Activated T-helper 2 cell treated with anti-CD3 and anti-CD28 coated beads, Interferon-gamma antibody, Interleukin-2, Interleukin-4, amounts not matched to agents 10 μg/mL and 5 μg/mL and 100 μg/mL, durations not matched to agents 14 hours and 24 hours and 36 hours (primary cell): ENCODE data around the gene BTD. TPM values are rescaled to one million over a fixed set of nuclear protein-coding genes. Genes with fewer than 3 reads are reported as not detected.

ENCODE experiments used
- DNase-seq: peaks from one replicate; pipeline ENCODE4 v3.0.0; 2021; ENCODE audit warnings: low spot score
- H3K27ac Mint-ChIP-seq: one replicate; pipeline ENCODE4 v1.8.0; 2021; ENCODE audit warnings: mixed read lengths
- H3K27me3 Mint-ChIP-seq: one replicate; pipeline ENCODE4 v1.8.0; 2021; ENCODE audit warnings: low read depth, mixed read lengths
- H3K36me3 Mint-ChIP-seq: one replicate; pipeline ENCODE4 v1.8.0; 2021; ENCODE audit warnings: low read depth, mixed read lengths
- H3K4me1 Mint-ChIP-seq: one replicate; pipeline ENCODE4 v1.8.0; 2021; ENCODE audit warnings: low read depth, mixed read lengths
- H3K4me3 Mint-ChIP-seq: one replicate; pipeline ENCODE4 v1.8.0; 2021; ENCODE audit warnings: low read depth, mild to moderate bottlenecking, moderate library complexity, mixed read lengths
- H3K9me3 Mint-ChIP-seq: one replicate; pipeline ENCODE4 v1.8.0; 2021; ENCODE audit warnings: mixed read lengths
- intact Hi-C: fragments of 100-400 bp; cut with micrococcal nuclease; formaldehyde crosslinking; loops from one replicate; pipeline ENCODE4 v1.15.1; 2023
- total RNA-seq: library from RNA; stranded (reverse); gene quantifications from 2 replicates; pipeline ENCODE4 v1.2.3, GENCODE V29; 2022

BTD gene
- total RNA-seq, 1 donor from 2014 or later: 3.9 TPM

DNA sequence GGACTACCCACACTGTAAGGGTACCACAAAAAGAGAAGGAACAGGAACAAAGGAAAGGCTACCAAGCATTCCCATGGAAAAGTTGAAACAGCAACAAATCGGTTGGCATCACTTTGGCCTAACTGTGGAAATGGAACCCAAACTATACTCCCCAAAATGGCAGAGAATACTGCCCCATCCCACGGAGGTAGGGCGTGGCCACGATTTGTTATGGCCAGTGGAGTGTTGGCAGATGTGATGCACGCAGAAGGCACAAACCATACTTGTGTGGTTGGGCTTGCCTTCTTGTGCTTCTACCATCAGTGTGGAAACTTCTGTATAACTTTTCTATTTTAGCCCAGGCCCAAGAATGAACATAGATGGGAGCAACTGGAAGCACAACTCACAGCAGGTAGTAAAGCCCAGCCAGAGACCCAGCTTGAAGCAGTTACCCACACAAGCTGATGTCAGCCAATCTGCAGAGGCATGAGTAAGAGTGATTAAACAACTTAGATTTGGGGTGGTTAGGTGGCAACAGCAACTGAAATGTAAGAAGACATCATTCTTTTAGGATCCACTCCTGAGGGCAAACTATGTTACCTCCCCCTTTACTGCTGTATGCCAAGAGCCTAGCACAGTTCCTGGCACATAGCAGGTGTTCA lies 64.1 kb downstream of the BTD start:
- no peak overlapping the region for H3K27ac Mint-ChIP-seq
- no peak overlapping the region for H3K4me3 Mint-ChIP-seq
- no peaks in the 10 kb centered on the region for H3K27me3 Mint-ChIP-seq
- H3K36me3 Mint-ChIP-seq: peaks cover 71% of the 10 kb centered on the region
- intact Hi-C loops: no loop called here
- peaks cover 29% of the 10 kb centered on the region for H3K9me3 Mint-ChIP-seq
- DNase-seq: no peak
- peaks cover 29% of the 10 kb centered on the region for H3K4me1 Mint-ChIP-seq

DNA sequence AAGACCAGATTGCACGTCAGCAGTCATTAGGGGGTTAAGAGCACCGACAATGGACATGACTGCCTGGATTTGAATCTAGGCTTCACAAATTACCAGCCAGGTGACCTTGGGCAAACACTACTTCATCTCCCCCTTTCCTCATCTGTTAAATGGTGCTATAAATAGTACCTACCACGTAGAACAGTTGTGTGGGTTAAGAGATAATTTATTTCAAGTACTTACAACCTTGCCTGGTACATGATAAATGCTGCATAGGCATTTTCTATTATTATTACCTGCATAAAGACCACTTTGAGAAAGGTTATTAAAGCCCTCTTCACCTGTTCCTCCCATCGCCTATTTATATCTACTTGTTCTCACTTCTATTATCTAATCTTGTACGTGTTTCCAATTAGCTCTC lies 64.7 kb downstream of the BTD start:
- H3K27ac Mint-ChIP-seq: no peak overlapping the region
- DNase-seq: no peak
- intact Hi-C loops: no loop called here
- H3K36me3 Mint-ChIP-seq: peaks cover 75% of the 10 kb centered on the region
- H3K27me3 Mint-ChIP-seq: no peaks in the 10 kb centered on the region
- no peak overlapping the region for H3K4me3 Mint-ChIP-seq
- H3K4me1 Mint-ChIP-seq: peaks cover 27% of the 10 kb centered on the region
- peaks cover 27% of the 10 kb centered on the region for H3K9me3 Mint-ChIP-seq

DNA sequence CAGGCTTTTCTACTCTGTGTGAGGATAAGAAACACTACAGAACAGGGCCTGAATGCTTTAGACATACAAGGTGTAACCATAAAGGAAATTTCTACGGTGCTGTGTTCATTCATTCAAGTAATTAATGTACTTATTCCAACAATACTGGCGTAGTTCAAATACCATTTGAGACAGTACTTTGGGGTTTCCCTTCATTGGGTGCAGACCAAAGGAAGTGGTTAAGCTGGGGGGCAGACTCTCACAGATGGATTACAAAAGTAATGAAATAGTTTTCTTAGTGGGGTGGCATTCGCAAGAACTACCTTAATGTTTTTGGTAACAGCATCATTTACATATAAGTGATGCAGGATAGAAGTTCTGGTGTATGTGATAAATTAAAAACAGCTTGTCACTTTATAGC lies 65.9 kb downstream of the BTD start:
- intact Hi-C loops: no loop called here
- no peaks in the 10 kb centered on the region for H3K27me3 Mint-ChIP-seq
- H3K27ac Mint-ChIP-seq: no peak overlapping the region
- DNase-seq: no peak
- H3K4me1 Mint-ChIP-seq: peaks cover 23% of the 10 kb centered on the region
- H3K9me3 Mint-ChIP-seq: peaks cover 24% of the 10 kb centered on the region
- H3K36me3 Mint-ChIP-seq: peaks cover 77% of the 10 kb centered on the region
- H3K4me3 Mint-ChIP-seq: no peak overlapping the region

DNA sequence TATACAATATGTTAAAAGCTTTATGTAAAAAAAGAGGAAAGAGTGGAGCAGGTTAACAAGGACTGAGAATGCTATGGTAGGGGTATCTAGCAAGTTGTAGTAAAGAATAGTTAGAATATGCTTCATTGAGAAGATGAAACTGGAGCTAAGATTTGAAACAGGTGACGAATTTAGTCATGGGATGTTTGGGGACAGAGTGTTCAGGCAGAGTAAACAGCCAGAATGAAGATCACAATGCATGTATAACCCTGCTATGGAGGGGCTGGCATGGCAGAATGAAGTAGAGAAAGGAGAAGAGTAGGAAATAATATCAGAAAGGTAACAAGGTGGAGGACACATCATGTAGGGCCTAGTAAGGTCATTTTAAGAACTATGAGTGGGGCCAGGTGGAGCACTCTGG lies 72.0 kb downstream of the BTD start:
- intact Hi-C loops: no loop called here
- peaks cover 4% of the 10 kb centered on the region for H3K4me1 Mint-ChIP-seq
- H3K27ac Mint-ChIP-seq: no peak overlapping the region
- no peak overlapping the region for H3K4me3 Mint-ChIP-seq
- H3K27me3 Mint-ChIP-seq: no peaks in the 10 kb centered on the region
- no peak for DNase-seq
- peaks cover 42% of the 10 kb centered on the region for H3K36me3 Mint-ChIP-seq
- H3K9me3 Mint-ChIP-seq: no peaks in the 10 kb centered on the region

DNA sequence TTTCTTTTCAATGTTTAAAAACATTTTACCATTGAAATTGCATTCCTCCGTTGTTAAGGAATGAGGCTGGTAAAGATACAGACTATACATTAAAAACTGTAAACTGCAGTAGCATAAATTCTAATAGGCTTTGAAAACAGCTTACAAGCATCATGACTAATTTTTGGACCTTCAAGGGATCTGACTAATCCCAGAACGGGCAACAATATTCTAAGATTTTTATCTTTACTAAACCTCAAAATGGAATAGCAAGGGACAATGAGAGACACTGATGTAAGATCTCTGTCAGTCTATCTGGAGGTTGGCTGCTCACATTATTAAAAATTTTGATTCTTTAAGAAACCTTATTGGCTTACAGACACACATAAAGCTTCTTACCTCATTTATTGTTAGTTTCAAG lies 74.7 kb downstream of the BTD start:
- Mint-ChIP-seq H3K4me1 (peaks cover 4% of the 10 kb centered on the region), H3K9me3 (no peaks in the 10 kb centered on the region), H3K4me3 (no peak overlapping the region), H3K27ac (no peak overlapping the region), H3K27me3 (no peaks in the 10 kb centered on the region), H3K36me3 (peaks cover 34% of the 10 kb centered on the region)
- intact Hi-C loops: no loop called here
- DNase-seq: no peak

DNA sequence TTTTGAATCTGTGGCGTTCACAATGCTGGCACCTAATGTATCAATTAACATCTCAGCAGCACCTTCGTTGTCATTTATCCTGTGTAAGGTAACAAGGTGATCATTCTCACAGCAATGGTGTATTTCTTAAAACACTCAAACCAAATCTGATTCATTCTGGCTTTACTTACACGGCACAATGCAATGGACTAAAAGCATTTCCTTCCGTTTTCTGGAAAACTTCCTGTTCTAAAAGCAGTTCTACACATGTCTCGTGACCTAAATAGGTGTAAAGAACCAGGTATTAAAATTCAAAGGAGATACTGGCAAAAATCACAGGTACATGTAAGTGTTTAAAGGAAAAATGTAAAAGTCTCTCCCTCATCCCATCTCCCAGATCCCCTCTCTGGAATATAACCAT lies 77.8 kb downstream of the BTD start:
- Mint-ChIP-seq H3K4me3 (no peak overlapping the region), H3K27ac (no peak overlapping the region), H3K36me3 (peaks cover 50% of the 10 kb centered on the region), H3K9me3 (no peaks in the 10 kb centered on the region), H3K4me1 (peaks cover 16% of the 10 kb centered on the region), H3K27me3 (no peaks in the 10 kb centered on the region)
- intact Hi-C loops: no loop called here
- no peak for DNase-seq

DNA sequence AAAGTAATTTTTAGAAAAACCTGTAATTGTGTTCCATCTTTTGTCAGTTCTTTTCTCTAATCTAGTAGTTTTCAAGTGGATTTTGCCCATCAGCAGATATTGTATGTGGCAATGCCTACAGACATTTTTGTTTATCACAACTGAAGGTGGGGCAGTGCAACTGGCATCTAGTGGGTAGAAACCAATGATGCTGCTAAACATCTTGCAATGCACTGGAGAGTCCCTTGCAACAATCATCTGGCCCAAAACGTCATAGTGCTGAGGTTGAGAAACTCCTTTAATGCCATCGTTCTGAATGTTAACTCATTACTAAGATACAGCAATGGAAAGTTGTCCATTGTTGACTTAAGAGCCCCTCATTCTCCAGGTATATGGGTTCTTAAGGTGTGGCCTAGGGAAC lies 80.1 kb downstream of the BTD start:
- Mint-ChIP-seq H3K4me3 (no peak overlapping the region), H3K36me3 (peaks cover 74% of the 10 kb centered on the region), H3K27ac (no peak overlapping the region), H3K9me3 (no peaks in the 10 kb centered on the region), H3K27me3 (no peaks in the 10 kb centered on the region), H3K4me1 (peaks cover 33% of the 10 kb centered on the region)
- no peak for DNase-seq
- intact Hi-C loops: no loop called here

DNA sequence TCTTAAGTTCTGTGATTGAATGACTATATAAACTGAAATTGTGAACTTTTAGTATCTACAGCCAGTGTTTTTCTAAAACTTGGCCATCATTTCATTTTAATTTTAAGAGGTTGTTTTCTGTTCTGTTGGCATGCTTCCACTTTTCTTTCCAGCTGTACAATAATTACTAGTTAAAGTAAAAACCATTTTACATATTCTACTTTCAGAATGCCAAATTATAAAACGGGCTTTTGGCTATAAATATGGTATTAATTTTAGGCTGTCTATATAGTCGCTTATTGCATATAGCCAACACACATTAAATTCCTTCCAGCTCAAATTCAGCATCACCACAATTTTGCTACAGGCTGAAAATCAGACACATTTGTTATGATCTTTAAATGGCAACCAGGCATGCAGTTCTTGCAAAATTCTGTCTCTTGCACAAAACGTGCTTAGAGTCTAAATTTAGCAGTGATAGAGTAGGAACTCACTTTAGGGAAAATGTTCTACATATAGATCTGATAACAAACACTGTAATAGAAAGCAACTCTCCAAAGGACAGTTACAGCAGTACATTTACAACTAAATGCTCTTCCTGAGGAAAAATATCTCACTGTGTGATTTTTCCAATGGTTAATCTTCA lies 81.1 kb downstream of the BTD start:
- H3K4me3 Mint-ChIP-seq: no peak overlapping the region
- peaks cover 68% of the 10 kb centered on the region for H3K36me3 Mint-ChIP-seq
- intact Hi-C loops: no loop called here
- H3K27me3 Mint-ChIP-seq: no peaks in the 10 kb centered on the region
- no peaks in the 10 kb centered on the region for H3K9me3 Mint-ChIP-seq
- no peak overlapping the region for H3K27ac Mint-ChIP-seq
- peaks cover 34% of the 10 kb centered on the region for H3K4me1 Mint-ChIP-seq
- DNase-seq: no peak

DNA sequence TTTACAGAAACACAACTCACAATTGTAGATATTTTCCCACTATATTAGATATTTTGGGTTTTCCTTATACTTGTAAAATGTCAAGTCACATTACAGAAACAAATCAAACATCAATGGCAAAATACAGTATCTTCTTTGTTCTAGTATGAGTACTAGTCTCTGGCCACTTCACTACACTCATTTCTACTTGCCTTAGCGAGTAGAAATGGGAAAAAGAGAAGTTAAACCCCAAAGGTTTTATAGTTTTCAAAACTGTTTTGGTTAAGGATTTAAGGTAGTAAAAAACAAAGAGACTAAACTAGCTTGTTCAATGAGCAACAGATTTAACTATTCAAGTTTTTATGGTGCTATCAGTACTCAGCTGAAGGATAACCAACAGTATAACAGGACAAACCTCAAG lies 81.7 kb downstream of the BTD start:
- peaks cover 65% of the 10 kb centered on the region for H3K36me3 Mint-ChIP-seq
- no peak overlapping the region for H3K27ac Mint-ChIP-seq
- H3K4me3 Mint-ChIP-seq: no peak overlapping the region
- no peak for DNase-seq
- H3K9me3 Mint-ChIP-seq: no peaks in the 10 kb centered on the region
- peaks cover 35% of the 10 kb centered on the region for H3K4me1 Mint-ChIP-seq
- intact Hi-C loops: no loop called here
- H3K27me3 Mint-ChIP-seq: no peaks in the 10 kb centered on the region

DNA sequence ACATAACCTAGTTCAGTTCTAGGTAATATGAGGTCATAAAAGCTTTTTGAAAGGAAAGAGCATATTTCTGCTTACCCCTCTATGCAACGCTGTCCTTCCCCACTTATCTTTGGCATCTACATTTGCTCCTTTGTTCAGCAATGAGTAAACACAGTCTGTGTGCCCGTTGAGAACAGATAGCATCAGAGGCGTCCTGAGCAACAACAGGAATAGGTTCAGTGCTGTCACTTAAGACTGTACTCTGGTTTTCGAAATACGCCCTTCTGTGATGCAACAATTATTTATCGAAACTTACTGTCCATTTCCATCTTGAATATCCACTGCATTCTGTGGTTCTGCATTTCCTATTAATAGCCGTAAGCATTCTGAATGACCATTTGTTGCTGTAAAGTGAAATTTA lies 84.4 kb downstream of the BTD start:
- Mint-ChIP-seq H3K36me3 (peaks cover 73% of the 10 kb centered on the region), H3K4me1 (peaks cover 35% of the 10 kb centered on the region), H3K27me3 (no peaks in the 10 kb centered on the region), H3K4me3 (no peak overlapping the region), H3K9me3 (no peaks in the 10 kb centered on the region), H3K27ac (no peak overlapping the region)
- intact Hi-C loops: loop anchor here (2.0 to 5.0 kb wide), 2 partner anchors 49 to 126 kb away; no protein-coding TSS in a partner anchor
- DNase-seq: peak; percentile 20

DNA sequence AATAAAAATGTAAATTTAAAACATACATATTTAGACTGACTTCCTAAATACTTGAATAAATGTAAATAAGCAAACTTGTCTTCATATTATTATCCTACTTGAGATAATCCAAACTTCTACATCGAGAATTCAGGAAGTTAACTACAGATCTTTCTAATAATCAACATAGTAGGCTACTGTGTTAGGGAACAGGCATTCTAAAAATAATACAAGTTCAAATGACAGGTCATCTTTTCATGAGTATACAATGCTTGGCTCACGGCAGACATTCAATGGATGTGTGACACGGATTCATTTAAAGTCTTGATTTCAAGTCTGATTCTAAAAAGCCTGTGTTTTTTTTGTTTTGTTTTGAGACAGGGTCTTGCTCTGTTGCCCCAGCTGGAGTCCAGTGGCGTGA lies 88.7 kb downstream of the BTD start:
- no peaks in the 10 kb centered on the region for H3K9me3 Mint-ChIP-seq
- no peak for DNase-seq
- no peak overlapping the region for H3K4me3 Mint-ChIP-seq
- no peak overlapping the region for H3K27ac Mint-ChIP-seq
- peaks cover 36% of the 10 kb centered on the region for H3K4me1 Mint-ChIP-seq
- peaks cover 73% of the 10 kb centered on the region for H3K36me3 Mint-ChIP-seq
- intact Hi-C loops: no loop called here
- H3K27me3 Mint-ChIP-seq: no peaks in the 10 kb centered on the region

DNA sequence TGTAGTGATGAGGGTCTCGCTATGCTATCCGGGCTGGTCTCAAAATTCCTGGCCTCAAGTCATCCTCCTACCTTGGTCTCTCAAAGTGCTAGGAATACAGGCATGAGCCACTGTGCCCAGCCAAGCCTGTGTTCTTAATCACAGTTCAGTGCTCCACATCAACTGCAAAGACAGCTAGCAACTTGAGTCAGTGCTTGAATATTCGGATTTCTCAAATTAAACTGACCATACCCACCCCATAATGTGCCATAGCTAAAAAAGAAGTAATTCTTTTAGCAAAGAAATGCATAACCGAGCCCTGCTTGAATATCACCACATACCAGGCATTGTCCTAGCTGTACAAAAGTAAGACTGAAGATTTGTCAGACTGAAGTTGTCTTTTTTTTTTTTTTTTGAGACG lies 89.2 kb downstream of the BTD start:
- H3K27me3 Mint-ChIP-seq: no peaks in the 10 kb centered on the region
- no peak overlapping the region for H3K4me3 Mint-ChIP-seq
- intact Hi-C loops: no loop called here
- H3K27ac Mint-ChIP-seq: no peak overlapping the region
- peaks cover 73% of the 10 kb centered on the region for H3K36me3 Mint-ChIP-seq
- H3K9me3 Mint-ChIP-seq: no peaks in the 10 kb centered on the region
- no peak for DNase-seq
- peaks cover 31% of the 10 kb centered on the region for H3K4me1 Mint-ChIP-seq

DNA sequence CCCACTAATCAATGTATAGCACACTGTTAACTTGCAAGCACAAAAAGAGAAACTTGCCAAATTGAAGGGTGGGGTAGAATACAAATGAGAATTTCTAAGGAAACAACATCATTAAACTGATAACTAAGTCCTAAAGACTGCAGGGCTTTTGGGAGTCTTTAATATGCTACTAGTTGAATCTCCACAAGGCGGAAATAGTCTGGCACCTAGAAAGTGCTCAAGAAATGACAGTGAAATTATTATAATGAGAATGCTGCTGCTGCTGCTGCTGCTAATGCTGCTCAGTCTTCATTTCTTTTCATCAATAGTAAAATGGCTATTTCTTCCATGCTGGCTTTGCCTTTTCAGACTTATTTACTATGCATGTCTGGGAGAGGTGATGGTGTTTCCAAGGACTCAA lies 91.8 kb downstream of the BTD start:
- Mint-ChIP-seq H3K9me3 (no peaks in the 10 kb centered on the region), H3K27me3 (no peaks in the 10 kb centered on the region), H3K4me1 (peaks cover 19% of the 10 kb centered on the region), H3K4me3 (no peak overlapping the region), H3K27ac (no peak overlapping the region), H3K36me3 (peaks cover 72% of the 10 kb centered on the region)
- intact Hi-C loops: no loop called here
- no peak for DNase-seq
